HG02938 (cell line): ENCODE data around the gene FRY.
"Not testable (repeated sequence)": the region's sequence is repeated elsewhere in the genome, so short reads cannot be mapped to it uniquely, and the experiment has no call there.

ENCODE experiments used
- ATAC-seq: cut with Tn5 transposase; IDR thresholded peaks from one replicate; pipeline ENCODE4 v1.9.1; 2021; ENCODE audit warnings: mild to moderate bottlenecking, moderate library complexity; ENCODE audit not compliant: unreplicated experiment

FRY gene

GRCh38 chr13:32031025-32031814 lies at the start of gene FRY:
Gene FRY, plus strand, starts transcription at chr13:32031774. Its CDS starts 22 bp downstream, at chr13:32031796.
- peak; percentile 73 for ATAC-seq

DNA sequence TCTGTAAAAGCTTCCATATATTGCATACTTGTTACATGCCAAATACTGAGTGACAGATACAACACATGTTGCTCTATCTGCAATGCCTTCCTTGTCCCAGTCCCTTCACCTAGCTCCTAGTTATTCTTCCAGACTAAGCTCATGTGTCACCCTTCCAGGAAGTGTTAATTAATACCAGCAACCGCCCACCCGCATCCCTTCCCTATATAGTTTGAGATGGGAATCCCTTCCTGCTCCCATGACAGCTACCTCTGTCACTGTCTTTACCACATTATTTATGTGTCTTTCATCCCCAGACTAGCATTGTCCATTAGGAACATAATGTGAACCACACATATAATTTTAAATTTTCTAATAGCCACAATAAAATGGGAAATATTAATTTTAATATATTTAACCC lies 49.5 kb upstream of the FRY start:
- no peak for ATAC-seq

- ATAC-seq = no peak
These were observed 49.0 kb upstream of the FRY start for GRCh38 chr13:31982540-31982939.

- ATAC-seq = not testable (repeated sequence)
These were observed 47.9 kb upstream of the FRY start for GRCh38 chr13:31983696-31984095.

DNA sequence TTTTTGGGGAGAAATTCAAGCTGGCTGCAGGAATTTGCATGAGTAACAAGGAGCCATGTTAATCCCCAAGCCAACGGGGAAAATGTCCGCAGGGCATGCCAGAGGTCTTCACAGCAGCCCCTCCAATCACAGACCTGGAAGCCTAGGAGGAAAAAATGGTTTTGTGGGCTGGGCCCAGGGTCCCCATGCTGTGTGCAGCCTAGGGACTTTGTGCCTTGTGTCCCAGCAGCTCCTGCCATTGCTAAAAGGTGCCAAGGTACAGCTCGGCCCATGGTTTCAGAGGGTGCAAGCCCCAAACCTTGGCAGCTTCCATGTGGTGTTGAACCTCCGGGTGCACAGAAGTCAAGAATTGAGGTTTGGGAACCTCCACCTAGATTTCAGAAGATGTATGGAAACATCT lies 47.2 kb upstream of the FRY start:
- ATAC-seq = not testable (repeated sequence)

DNA sequence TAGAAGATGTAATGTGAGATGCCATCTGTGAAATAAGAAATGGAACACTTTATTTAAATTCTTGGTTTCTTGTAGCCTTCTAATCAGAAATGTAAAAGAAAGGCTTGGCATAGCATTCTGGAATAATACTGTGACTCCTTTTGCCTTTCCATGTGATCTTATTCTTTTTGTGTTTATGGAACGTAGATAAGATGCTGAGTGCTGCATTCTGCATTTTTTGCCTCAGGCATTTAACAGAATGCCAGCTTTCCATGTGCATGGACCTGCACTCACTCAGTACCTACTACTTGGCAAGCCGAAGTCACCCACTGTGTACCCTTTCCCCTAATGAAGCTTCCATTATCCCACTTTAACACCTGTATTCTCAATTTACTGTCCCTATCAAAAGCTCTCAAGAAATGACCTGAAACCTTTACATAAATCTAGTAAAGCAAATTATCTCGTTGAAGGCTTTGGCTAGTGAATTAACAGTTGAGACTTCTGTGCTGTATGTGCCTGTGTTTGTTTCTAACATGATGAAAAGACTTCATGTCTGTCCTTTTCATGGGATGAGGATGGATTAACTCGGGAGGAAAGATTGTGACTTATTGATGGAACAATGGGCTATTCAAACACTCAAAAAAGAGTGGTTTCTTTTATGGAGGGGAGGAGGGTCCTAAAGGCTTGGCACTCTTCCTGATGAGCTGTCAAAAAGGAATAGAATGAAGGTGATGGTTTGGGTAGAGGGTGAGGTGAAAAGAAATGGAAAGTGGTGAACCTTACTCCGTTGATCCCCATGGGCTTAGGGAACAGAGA lies 44.7 kb upstream of the FRY start:
- no peak for ATAC-seq

- ATAC-seq = no peak
These were observed 43.9 kb upstream of the FRY start for GRCh38 chr13:31987535-31988170.

GRCh38 chr13:31994367-31994766 lies 37.2 kb upstream of the FRY start:
- ATAC-seq = not testable (repeated sequence)

DNA sequence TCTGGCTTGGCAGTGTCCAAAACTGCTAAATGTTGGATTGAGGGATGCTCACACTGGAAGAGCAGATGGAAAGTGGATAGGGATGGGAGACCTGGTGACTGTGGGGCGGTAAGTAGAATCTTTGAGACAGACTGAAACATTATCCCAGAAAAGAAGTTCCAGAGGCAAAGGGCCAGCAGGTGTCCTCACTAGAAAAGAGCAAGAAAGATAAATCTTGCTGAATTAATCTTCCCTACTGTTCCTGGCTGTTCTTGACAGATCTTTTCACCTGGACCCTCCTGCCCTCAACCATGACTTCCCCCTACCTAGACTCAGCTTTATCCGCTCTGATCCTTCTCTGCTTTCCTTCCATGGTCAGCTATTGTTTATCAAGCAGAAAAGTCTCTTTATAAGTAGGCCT lies 35.0 kb upstream of the FRY start:
- no peak for ATAC-seq

DNA sequence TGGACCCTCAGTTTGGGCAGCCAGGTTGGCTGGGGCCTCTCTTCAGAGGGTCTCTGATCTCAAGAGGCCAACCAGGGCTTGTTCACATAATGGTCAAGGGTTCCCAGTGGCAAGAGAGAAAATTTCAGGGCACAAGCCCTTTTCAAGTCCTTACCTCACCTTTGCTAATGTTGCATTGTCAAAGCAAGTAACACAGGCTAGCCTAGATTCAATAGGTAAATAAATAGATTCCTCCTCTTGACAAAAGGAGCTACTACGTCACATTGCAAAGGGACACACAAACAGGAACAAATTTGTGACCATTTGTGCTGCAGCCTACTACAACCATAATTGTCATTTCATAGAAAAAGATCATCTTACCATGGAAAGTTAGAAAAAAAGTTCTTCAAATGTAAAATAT lies 33.9 kb upstream of the FRY start:
- no peak for ATAC-seq

GRCh38 chr13:31998131-31998530 lies 33.4 kb upstream of the FRY start:
- no peak for ATAC-seq

- ATAC-seq = not testable (repeated sequence)
These were observed 30.8 kb upstream of the FRY start for GRCh38 chr13:32000754-32001153.

GRCh38 chr13:32001154-32001768 lies 30.3 kb upstream of the FRY start:
- ATAC-seq = peak; percentile 85

- no peak for ATAC-seq
These were observed 29.8 kb upstream of the FRY start for GRCh38 chr13:32001769-32002168.

GRCh38 chr13:32002873-32003272 lies 28.7 kb upstream of the FRY start:
- ATAC-seq = no peak

GRCh38 chr13:32007494-32007893 lies 24.1 kb upstream of the FRY start:
- ATAC-seq = no peak

- no peak for ATAC-seq
These were observed 22.9 kb upstream of the FRY start for GRCh38 chr13:32008518-32009175.

DNA sequence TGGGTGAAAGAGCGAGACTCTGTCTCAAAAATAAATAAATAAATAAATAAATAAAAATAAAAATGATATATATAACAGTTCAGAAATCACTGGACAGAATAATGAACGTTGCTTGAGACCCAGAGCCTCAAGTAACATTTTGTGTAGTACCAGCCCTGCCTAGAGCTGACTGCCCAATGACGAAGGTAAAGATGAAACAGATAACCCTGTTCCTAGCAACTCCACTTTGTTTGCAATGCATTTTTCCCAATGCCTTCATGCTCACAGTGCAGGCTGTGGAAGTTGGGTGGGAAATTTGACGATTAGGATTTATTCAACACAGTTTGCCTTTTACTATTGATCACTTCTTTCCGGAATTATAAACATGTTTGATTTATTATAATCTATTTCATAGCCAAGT lies 22.2 kb upstream of the FRY start:
- ATAC-seq = no peak

DNA sequence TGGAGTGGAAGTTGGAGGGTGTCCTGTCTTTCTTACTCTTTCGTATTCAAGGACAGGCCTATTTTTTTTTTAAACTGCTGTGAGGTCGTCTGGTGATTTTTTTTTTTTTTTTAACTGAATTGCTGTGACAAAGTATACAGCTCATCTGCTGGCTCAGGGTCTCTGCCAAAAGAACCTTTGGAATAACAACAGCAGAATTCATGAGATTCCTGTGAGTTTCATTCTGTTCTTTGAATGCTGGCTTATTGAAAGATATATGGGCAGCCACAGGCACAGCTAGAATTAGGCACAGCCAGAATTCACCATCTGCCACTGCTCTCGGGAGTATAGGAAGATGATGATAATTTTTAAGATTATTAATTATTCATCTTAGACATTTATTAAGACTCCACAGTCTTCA lies 21.4 kb upstream of the FRY start:
- no peak for ATAC-seq

DNA sequence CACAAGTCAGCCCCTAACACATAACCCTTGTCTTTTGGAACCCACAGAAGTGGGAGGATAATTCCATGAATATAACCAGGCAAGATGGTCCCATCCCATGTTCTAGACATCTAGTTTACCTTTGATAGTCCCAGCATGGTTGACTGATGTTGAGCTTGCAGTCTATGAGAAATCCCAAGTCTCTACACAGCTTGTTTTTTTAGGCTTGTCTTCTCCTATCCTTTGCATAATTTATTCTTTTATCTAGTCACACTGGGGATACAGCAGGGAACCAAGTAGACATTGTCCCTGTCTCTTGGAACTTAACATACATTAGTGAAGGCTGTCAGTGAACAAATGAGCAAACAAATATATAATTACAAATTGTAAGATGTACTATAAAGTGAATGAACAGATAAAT lies 19.6 kb upstream of the FRY start:
- no peak for ATAC-seq

DNA sequence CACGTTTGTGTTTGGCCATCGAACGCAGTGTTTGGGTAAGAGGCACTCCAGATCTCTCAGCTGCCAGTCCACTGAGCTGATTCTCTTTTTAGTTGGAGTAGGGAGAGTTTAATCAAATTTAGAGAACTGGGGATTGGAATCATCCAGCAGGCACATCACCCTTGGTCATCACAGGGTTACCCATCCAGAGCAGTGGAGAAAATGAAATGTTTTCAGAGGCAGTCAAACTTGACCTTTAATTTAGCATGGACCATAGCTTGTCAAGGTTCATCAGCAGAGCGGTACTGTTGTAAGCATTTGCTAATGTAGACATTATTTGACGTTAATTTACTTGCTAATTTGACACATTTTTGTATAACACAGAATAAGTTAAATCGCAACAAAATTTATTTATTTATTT lies 18.4 kb upstream of the FRY start:
- no peak for ATAC-seq
